Measurements from ENCODE around the gene EIF3J. TPM values are rescaled to one million over a fixed set of nuclear protein-coding genes. Genes with fewer than 3 reads are reported as not detected.

Gene EIF3J
- total RNA-seq, 1 experiment from 2014 or later: 76.1 TPM

DNA sequence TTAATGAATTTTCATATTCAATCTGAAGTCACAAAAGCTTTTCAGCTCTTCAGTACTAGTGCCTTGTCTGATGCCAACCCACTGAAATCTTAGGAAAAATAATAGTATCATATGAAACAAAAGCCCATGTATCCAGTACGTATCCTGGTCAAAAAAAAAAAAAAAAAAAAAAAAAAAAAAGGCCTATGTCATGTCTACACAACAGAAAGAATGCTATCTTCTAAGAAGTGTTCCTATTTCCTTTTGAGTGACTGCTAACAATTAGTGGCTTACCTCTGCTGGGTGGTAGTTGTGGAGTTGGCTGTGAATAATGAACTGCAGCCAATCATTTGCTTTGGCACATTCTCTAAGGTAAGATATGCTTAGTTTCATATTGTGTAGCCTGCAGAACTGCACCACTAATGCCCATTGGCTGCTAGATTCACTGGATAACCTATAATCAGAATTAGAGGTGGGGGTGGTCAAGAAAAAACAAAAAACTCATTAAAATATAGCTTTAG, 59.6 kb downstream of the EIF3J start:
- Mint-ChIP-seq H3K9me3 (no peaks in the 10 kb centered on the region), H3K36me3 (peaks cover 33% of the 10 kb centered on the region), H3K4me1 (no peaks in the 10 kb centered on the region), H3K4me3 (no peak overlapping the region), H3K27ac (no peak overlapping the region), H3K27me3 (ENCODE audit: low read depth) (no peaks in the 10 kb centered on the region)
- ChIA-PET POLR2A (no interaction called here), CTCF (interaction anchor here (0.6 to 1.9 kb wide), 2 partner anchors 12 to 114 kb away, joined by 3 to 5 read pairs; partner anchors contain the start of gene PATL2)
- TF ChIP-seq, protein P1, sequence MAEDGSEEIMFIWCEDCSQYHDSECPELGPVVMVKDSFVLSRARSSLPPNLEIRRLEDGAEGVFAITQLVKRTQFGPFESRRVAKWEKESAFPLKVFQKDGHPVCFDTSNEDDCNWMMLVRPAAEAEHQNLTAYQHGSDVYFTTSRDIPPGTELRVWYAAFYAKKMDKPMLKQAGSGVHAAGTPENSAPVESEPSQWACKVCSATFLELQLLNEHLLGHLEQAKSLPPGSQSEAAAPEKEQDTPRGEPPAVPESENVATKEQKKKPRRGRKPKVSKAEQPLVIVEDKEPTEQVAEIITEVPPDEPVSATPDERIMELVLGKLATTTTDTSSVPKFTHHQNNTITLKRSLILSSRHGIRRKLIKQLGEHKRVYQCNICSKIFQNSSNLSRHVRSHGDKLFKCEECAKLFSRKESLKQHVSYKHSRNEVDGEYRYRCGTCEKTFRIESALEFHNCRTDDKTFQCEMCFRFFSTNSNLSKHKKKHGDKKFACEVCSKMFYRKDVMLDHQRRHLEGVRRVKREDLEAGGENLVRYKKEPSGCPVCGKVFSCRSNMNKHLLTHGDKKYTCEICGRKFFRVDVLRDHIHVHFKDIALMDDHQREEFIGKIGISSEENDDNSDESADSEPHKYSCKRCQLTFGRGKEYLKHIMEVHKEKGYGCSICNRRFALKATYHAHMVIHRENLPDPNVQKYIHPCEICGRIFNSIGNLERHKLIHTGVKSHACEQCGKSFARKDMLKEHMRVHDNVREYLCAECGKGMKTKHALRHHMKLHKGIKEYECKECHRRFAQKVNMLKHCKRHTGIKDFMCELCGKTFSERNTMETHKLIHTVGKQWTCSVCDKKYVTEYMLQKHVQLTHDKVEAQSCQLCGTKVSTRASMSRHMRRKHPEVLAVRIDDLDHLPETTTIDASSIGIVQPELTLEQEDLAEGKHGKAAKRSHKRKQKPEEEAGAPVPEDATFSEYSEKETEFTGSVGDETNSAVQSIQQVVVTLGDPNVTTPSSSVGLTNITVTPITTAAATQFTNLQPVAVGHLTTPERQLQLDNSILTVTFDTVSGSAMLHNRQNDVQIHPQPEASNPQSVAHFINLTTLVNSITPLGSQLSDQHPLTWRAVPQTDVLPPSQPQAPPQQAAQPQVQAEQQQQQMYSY (CRISPR knock-in tag; IDR thresholded peaks at IDR 0.05): no peak
- TF ChIP-seq ZNF416 (CRISPR knock-in tag; IDR thresholded peaks at IDR 0.05): no peak
- TF ChIP-seq, protein P2, sequence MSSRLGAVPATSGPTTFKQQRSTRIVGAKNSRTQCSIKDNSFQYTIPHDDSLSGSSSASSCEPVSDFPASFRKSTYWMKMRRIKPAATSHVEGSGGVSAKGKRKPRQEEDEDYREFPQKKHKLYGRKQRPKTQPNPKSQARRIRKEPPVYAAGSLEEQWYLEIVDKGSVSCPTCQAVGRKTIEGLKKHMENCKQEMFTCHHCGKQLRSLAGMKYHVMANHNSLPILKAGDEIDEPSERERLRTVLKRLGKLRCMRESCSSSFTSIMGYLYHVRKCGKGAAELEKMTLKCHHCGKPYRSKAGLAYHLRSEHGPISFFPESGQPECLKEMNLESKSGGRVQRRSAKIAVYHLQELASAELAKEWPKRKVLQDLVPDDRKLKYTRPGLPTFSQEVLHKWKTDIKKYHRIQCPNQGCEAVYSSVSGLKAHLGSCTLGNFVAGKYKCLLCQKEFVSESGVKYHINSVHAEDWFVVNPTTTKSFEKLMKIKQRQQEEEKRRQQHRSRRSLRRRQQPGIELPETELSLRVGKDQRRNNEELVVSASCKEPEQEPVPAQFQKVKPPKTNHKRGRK (CRISPR knock-in tag; IDR thresholded peaks at IDR 0.05; ENCODE audit: borderline replicate concordance): no peak
- TF ChIP-seq, protein P3, sequence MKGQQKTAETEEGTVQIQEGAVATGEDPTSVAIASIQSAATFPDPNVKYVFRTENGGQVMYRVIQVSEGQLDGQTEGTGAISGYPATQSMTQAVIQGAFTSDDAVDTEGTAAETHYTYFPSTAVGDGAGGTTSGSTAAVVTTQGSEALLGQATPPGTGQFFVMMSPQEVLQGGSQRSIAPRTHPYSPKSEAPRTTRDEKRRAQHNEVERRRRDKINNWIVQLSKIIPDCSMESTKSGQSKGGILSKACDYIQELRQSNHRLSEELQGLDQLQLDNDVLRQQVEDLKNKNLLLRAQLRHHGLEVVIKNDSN (CRISPR knock-in tag; IDR thresholded peaks at IDR 0.05): no peak
- TF ChIP-seq, protein P4, sequence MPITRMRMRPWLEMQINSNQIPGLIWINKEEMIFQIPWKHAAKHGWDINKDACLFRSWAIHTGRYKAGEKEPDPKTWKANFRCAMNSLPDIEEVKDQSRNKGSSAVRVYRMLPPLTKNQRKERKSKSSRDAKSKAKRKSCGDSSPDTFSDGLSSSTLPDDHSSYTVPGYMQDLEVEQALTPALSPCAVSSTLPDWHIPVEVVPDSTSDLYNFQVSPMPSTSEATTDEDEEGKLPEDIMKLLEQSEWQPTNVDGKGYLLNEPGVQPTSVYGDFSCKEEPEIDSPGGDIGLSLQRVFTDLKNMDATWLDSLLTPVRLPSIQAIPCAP (CRISPR knock-in tag; IDR thresholded peaks at IDR 0.05): no peak
- no peak for TF ChIP-seq NFE2L1 (CRISPR knock-in tag; IDR thresholded peaks at IDR 0.05)
- no peak for TF ChIP-seq CREM (CRISPR knock-in tag; IDR thresholded peaks at IDR 0.05)
- TF ChIP-seq, protein P5, sequence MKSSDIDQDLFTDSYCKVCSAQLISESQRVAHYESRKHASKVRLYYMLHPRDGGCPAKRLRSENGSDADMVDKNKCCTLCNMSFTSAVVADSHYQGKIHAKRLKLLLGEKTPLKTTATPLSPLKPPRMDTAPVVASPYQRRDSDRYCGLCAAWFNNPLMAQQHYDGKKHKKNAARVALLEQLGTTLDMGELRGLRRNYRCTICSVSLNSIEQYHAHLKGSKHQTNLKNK (CRISPR knock-in tag; IDR thresholded peaks at IDR 0.05): no peak
- TF ChIP-seq, protein P6, sequence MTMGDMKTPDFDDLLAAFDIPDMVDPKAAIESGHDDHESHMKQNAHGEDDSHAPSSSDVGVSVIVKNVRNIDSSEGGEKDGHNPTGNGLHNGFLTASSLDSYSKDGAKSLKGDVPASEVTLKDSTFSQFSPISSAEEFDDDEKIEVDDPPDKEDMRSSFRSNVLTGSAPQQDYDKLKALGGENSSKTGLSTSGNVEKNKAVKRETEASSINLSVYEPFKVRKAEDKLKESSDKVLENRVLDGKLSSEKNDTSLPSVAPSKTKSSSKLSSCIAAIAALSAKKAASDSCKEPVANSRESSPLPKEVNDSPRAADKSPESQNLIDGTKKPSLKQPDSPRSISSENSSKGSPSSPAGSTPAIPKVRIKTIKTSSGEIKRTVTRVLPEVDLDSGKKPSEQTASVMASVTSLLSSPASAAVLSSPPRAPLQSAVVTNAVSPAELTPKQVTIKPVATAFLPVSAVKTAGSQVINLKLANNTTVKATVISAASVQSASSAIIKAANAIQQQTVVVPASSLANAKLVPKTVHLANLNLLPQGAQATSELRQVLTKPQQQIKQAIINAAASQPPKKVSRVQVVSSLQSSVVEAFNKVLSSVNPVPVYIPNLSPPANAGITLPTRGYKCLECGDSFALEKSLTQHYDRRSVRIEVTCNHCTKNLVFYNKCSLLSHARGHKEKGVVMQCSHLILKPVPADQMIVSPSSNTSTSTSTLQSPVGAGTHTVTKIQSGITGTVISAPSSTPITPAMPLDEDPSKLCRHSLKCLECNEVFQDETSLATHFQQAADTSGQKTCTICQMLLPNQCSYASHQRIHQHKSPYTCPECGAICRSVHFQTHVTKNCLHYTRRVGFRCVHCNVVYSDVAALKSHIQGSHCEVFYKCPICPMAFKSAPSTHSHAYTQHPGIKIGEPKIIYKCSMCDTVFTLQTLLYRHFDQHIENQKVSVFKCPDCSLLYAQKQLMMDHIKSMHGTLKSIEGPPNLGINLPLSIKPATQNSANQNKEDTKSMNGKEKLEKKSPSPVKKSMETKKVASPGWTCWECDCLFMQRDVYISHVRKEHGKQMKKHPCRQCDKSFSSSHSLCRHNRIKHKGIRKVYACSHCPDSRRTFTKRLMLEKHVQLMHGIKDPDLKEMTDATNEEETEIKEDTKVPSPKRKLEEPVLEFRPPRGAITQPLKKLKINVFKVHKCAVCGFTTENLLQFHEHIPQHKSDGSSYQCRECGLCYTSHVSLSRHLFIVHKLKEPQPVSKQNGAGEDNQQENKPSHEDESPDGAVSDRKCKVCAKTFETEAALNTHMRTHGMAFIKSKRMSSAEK (CRISPR knock-in tag; IDR thresholded peaks at IDR 0.05; ENCODE audit: borderline replicate concordance): no peak
- no peak for TF ChIP-seq CBFB (CRISPR knock-in tag; IDR thresholded peaks at IDR 0.05; ENCODE audit: low read depth)
- no peak for TF ChIP-seq RORB (CRISPR knock-in tag; IDR thresholded peaks at IDR 0.05)
- no peak for TF ChIP-seq ZNF232 (CRISPR knock-in tag; IDR thresholded peaks at IDR 0.05)
- TF ChIP-seq, protein P7, sequence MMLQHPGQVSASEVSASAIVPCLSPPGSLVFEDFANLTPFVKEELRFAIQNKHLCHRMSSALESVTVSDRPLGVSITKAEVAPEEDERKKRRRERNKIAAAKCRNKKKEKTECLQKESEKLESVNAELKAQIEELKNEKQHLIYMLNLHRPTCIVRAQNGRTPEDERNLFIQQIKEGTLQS (CRISPR knock-in tag; conservative IDR thresholded peaks at IDR 0.05): no peak
- DNase-seq (ENCODE audit: low spot score): no peak
- ATAC-seq: no peak

Measured in WTC11 (cell line).